Lower lobe of right lung (tissue), 2 donors: Measurements from ENCODE around the gene CHCHD6. TPM values are rescaled to one million over a fixed set of nuclear protein-coding genes. Genes with fewer than 3 reads are reported as not detected.
"Not testable (repeated sequence)": the region's sequence is repeated elsewhere in the genome, so short reads cannot be mapped to it uniquely, and the experiment has no call there.

Experiments
- ATAC-seq, 2 donors: fragments of 200-7000 bp; cut with Tn5 transposase; one replicate each; pipeline ENCODE4 v1.9.1; 2020 to 2022; ENCODE audit warnings: mild to moderate bottlenecking in 2 of 2, moderate library complexity in 2 of 2
- DNase-seq: peaks from one replicate; pipeline ENCODE4 v3.0.0-alpha.2; 2020
- H3K27ac ChIP-seq: fragments of 200-600 bp; one replicate; pipeline ENCODE4 v1.8.0; 2022
- H3K27me3 ChIP-seq: fragments of 200-600 bp; one replicate; pipeline ENCODE4 v1.8.0; 2022; ENCODE audit warnings: low read depth
- H3K36me3 ChIP-seq: fragments of 200-600 bp; one replicate; pipeline ENCODE4 v1.8.0; 2022; ENCODE audit warnings: mild to moderate bottlenecking
- H3K4me1 ChIP-seq: fragments of 200-600 bp; one replicate; pipeline ENCODE4 v1.8.0; 2022
- H3K4me3 ChIP-seq: fragments of 200-600 bp; one replicate; pipeline ENCODE4 v1.8.0; 2022; ENCODE audit warnings: mild to moderate bottlenecking
- H3K9me3 ChIP-seq: fragments of 200-600 bp; one replicate; pipeline ENCODE4 v1.8.0; 2022
- CTCF ChIP-seq: fragments of 200-600 bp; IDR thresholded peaks from one replicate; pipeline ENCODE4 v1.8.0; 2022; ENCODE audit warnings: antibody characterized with exemption, mild to moderate bottlenecking
- intact Hi-C: fragments of 100-400 bp; cut with DNase I; formaldehyde crosslinking; loops from one replicate; pipeline ENCODE4 v1.11.0; 2022
- total RNA-seq: library from RNA; stranded (reverse); fragmentation: NEBNext Ultra II Directional; extraction: Animal tissue kit (Norgen Biotek cat#: 25700); gene quantifications from one replicate; pipeline ENCODE4 v1.2.1, GENCODE V29; 2021
- donor health status: DM: no; HTN: yes; CAD: no; lungs with severe emphysema.

CHCHD6 gene
- total RNA-seq, 1 donor from 2014 or later = 12.2 TPM

GRCh38 chr3:126798521-126798920 lies 94.5 kb downstream of the CHCHD6 start:
- no peak for ATAC-seq

GRCh38 chr3:126799099-126799498 lies 95.1 kb downstream of the CHCHD6 start:
- no peak for DNase-seq
- ATAC-seq = no peak
- no peaks in the 10 kb centered on the region for H3K9me3 ChIP-seq
- H3K27ac ChIP-seq = no peak overlapping the region
- H3K36me3 ChIP-seq = no peaks in the 10 kb centered on the region
- TF ChIP-seq CTCF = no peak
- H3K4me1 ChIP-seq = no peaks in the 10 kb centered on the region
- intact Hi-C loops = no loop called here
- H3K4me3 ChIP-seq = no peak overlapping the region
- no peaks in the 10 kb centered on the region for H3K27me3 ChIP-seq

More at GRCh38 chr3:126798521-126798920, 94.5 kb downstream of the CHCHD6 start:
- no peak overlapping the region for H3K4me3 ChIP-seq
- intact Hi-C loops = no loop called here
- no peaks in the 10 kb centered on the region for H3K9me3 ChIP-seq
- TF ChIP-seq CTCF = no peak
- H3K4me1 ChIP-seq = no peaks in the 10 kb centered on the region
- no peak for DNase-seq
- H3K27me3 ChIP-seq = no peaks in the 10 kb centered on the region
- H3K36me3 ChIP-seq = no peaks in the 10 kb centered on the region
- H3K27ac ChIP-seq = no peak overlapping the region

GRCh38 chr3:126801312-126801711 lies 97.3 kb downstream of the CHCHD6 start:
- DNase-seq, H3K27ac ChIP-seq, H3K4me3 ChIP-seq, H3K9me3 ChIP-seq, H3K4me1 ChIP-seq, intact Hi-C loops, H3K27me3 ChIP-seq, ATAC-seq, H3K36me3 ChIP-seq: not testable (repeated sequence)

- Histone ChIP-seq H3K36me3 (no peaks in the 10 kb centered on the region), H3K4me3 (no peak overlapping the region), H3K27ac (no peak overlapping the region), H3K9me3 (no peaks in the 10 kb centered on the region), H3K4me1 (no peaks in the 10 kb centered on the region), H3K27me3 (no peaks in the 10 kb centered on the region)
- TF ChIP-seq CTCF = no peak
- ATAC-seq (no peak), DNase-seq (no peak)
- intact Hi-C loops = no loop called here
Observed at GRCh38 chr3:126807795-126808194, 103.8 kb downstream of the CHCHD6 start.

- Histone ChIP-seq H3K36me3 (no peaks in the 10 kb centered on the region), H3K4me1 (no peaks in the 10 kb centered on the region), H3K4me3 (no peak overlapping the region), H3K27ac (no peak overlapping the region), H3K9me3 (no peaks in the 10 kb centered on the region), H3K27me3 (no peaks in the 10 kb centered on the region)
- intact Hi-C loops = no loop called here
- no peak for TF ChIP-seq CTCF
- DNase-seq = no peak
- no peak for ATAC-seq
Observed at GRCh38 chr3:126811530-126811929, 107.5 kb downstream of the CHCHD6 start.

GRCh38 chr3:126816298-126816697 lies 112.3 kb downstream of the CHCHD6 start:
- Histone ChIP-seq H3K27ac (no peak overlapping the region), H3K9me3 (no peaks in the 10 kb centered on the region), H3K36me3 (no peaks in the 10 kb centered on the region), H3K4me3 (no peak overlapping the region), H3K27me3 (no peaks in the 10 kb centered on the region), H3K4me1 (peaks cover 11% of the 10 kb centered on the region)
- ATAC-seq = no peak
- no peak for TF ChIP-seq CTCF
- intact Hi-C loops = no loop called here
- no peak for DNase-seq
